SH-SY5Y (cell line): ENCODE measurements around the gene PML.

Experiments
- GATA2 ChIP-seq: IDR thresholded peaks from 2 replicates; pipeline ENCODE4 v1.6.1; 2011; ENCODE audit warnings: mild to moderate bottlenecking, low read depth, low read length
- GATA3 ChIP-seq: IDR thresholded peaks from 2 replicates; pipeline ENCODE4 v1.6.1; 2011; ENCODE audit warnings: low read depth, mild to moderate bottlenecking, low read length, moderate library complexity

GRCh38 chr15:73955861-73956742 is 38.4 kb upstream of the PML start:
- TF ChIP-seq GATA2 (no peak), GATA3 (no peak)
